Activated CD8-positive, alpha-beta memory T cell treated with anti-CD3 and anti-CD28 coated beads, Interleukin-2, amount 10 ng/mL, durations not matched to agents 7 days and 5 days (primary cell): ENCODE results near the gene OTOP2. TPM values are rescaled to one million over a fixed set of nuclear protein-coding genes. Genes with fewer than 3 reads are reported as not detected.

ENCODE experiments used
- ATAC-seq: fragments of 150-1000 bp; cut with Tn5 transposase; one replicate; pipeline ENCODE4 v1.10.0; 2021; ENCODE audit warnings: moderate library complexity
- CTCF ChIA-PET: fragments of 350-600 bp; sonication (Branson Sonifier 250); formaldehyde crosslinking; loops from one replicate; lab custom pipeline; 2021; ENCODE audit warnings: antibody characterized with exemption; lab: Charles Lee
- DNase-seq: peaks from one replicate; pipeline ENCODE4 v3.0.0-alpha.2; 2020
- H3K27ac Mint-ChIP-seq: one replicate; pipeline ENCODE4 v1.8.0; 2021; ENCODE audit warnings: mild to moderate bottlenecking, mixed read lengths
- H3K27me3 Mint-ChIP-seq: one replicate; pipeline ENCODE4 v1.8.0; 2021; ENCODE audit warnings: mixed read lengths
- H3K36me3 Mint-ChIP-seq: one replicate; pipeline ENCODE4 v1.8.0; 2021; ENCODE audit warnings: mild to moderate bottlenecking, mixed read lengths
- H3K4me1 Mint-ChIP-seq: one replicate; pipeline ENCODE4 v1.8.0; 2021; ENCODE audit warnings: mixed read lengths
- H3K4me3 Mint-ChIP-seq: one replicate; pipeline ENCODE4 v1.8.0; 2021; ENCODE audit warnings: mild to moderate bottlenecking, moderate library complexity, mixed read lengths
- H3K9me3 Mint-ChIP-seq: one replicate; pipeline ENCODE4 v1.8.0; 2022; ENCODE audit warnings: low read depth, mixed read lengths
- total RNA-seq, 2 experiments: library from RNA; stranded (reverse); gene quantifications; one replicate each; pipeline ENCODE4 v1.2.3, GENCODE V29; 2021

Gene OTOP2
- total RNA-seq, 2 experiments from 2014 or later = not detected

GRCh38 chr17:74954665-74955421 lies 30.8 kb downstream of the OTOP2 start:
- ATAC-seq (no peak), DNase-seq (no peak)
- H3K27ac Mint-ChIP-seq = no peak overlapping the region
- H3K27me3 Mint-ChIP-seq = no peaks in the 10 kb centered on the region
- H3K9me3 Mint-ChIP-seq = no peaks in the 10 kb centered on the region
- H3K4me3 Mint-ChIP-seq = no peak overlapping the region
- no peaks in the 10 kb centered on the region for H3K4me1 Mint-ChIP-seq
- CTCF ChIA-PET = no interaction called here
- no peaks in the 10 kb centered on the region for H3K36me3 Mint-ChIP-seq

DNA sequence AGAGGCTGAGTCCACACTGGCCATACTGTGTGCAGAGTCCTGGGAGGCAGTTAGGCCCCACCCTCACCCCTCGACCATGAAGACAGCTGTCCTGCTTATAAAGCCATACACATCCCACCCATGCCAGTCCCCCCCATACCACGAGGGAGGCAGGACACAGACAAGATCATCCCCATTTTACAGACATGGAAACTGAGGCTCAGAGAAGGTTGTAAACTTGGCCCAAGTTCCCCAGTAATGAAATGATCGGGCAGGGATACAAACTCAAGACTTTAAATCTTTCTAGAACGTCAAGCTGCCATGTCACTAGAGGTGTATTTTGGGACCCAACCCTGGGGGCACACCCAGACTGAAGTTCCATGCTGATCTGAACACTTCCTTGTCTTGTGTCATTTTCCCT lies 32.0 kb downstream of the OTOP2 start:
- DNase-seq (no peak), ATAC-seq (no peak)
- H3K27me3 Mint-ChIP-seq = no peaks in the 10 kb centered on the region
- H3K27ac Mint-ChIP-seq = no peak overlapping the region
- no peaks in the 10 kb centered on the region for H3K36me3 Mint-ChIP-seq
- peaks cover 3% of the 10 kb centered on the region for H3K4me1 Mint-ChIP-seq
- CTCF ChIA-PET = interaction anchor here (0.6 to 6.8 kb wide), 7 partner anchors 18 to 456 kb away, joined by 3 to 116 read pairs (median 4); partner anchors contain the start of genes FDXR, OTOP2 and USH1G
- H3K4me3 Mint-ChIP-seq = no peak overlapping the region
- no peaks in the 10 kb centered on the region for H3K9me3 Mint-ChIP-seq

DNA sequence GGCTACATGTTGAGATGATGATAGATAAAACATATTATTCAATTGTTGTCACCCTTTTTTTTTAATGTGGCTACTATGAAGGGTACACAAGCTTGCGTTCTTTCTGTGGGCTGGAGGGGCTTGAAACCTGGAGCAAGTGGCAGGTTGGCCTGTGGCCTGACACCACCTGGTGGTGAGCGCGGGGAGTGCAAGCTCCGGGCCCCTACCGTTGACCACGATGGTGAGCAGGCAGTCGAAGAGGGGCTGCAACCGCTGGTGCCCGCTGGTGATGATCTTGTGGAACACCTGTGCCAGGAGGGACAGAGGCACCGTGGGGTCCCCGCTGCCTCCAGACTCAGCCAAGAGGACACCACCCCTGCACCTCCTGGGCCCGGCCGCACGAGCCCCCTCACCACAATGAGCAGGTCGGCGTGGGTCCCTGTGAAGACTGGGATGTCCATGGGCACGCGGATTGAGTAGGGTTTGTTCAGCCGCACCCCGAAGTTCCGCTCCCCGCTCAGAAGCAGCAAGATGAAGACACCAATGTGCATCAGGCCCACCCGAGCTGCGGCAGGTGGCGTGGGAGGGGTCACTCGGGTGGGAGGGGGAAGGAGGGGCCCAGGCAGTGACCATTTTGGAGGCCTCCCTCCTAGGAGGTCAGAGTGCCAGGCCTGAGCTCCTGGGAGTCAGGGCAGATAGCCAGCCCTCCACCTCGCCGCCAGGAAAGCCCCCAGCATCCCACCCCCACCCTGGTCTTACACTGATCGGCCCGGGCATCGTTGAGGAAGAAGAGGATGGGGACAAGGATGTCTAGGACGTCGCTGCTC lies 34.1 kb downstream of the OTOP2 start:
- H3K4me3 Mint-ChIP-seq = no peak overlapping the region
- peaks cover 7% of the 10 kb centered on the region for H3K4me1 Mint-ChIP-seq
- no peaks in the 10 kb centered on the region for H3K36me3 Mint-ChIP-seq
- DNase-seq (peak; percentile 82), ATAC-seq (peak; percentile 56)
- CTCF ChIA-PET = interaction anchor here (0.6 to 6.8 kb wide), 32 partner anchors 9 to 454 kb away, joined by 3 to 116 read pairs (median 5); partner anchors contain the start of genes CDR2L, FDXR, HID1 and MRPL58
- H3K27ac Mint-ChIP-seq = no peak overlapping the region
- no peaks in the 10 kb centered on the region for H3K27me3 Mint-ChIP-seq
- no peaks in the 10 kb centered on the region for H3K9me3 Mint-ChIP-seq

- Mint-ChIP-seq H3K27ac (no peak overlapping the region), H3K9me3 (no peaks in the 10 kb centered on the region), H3K4me1 (peaks cover 7% of the 10 kb centered on the region), H3K36me3 (no peaks in the 10 kb centered on the region), H3K27me3 (no peaks in the 10 kb centered on the region), H3K4me3 (no peak overlapping the region)
- DNase-seq (no peak), ATAC-seq (no peak)
- CTCF ChIA-PET = interaction anchor here (0.9 to 6.8 kb wide), 39 partner anchors 10 to 452 kb away, joined by 3 to 129 read pairs (median 11); partner anchors contain the start of genes ARMC7, CDR2L, HID1 and MRPL58
Observed at GRCh38 chr17:74959826-74960515, 35.9 kb downstream of the OTOP2 start.

DNA sequence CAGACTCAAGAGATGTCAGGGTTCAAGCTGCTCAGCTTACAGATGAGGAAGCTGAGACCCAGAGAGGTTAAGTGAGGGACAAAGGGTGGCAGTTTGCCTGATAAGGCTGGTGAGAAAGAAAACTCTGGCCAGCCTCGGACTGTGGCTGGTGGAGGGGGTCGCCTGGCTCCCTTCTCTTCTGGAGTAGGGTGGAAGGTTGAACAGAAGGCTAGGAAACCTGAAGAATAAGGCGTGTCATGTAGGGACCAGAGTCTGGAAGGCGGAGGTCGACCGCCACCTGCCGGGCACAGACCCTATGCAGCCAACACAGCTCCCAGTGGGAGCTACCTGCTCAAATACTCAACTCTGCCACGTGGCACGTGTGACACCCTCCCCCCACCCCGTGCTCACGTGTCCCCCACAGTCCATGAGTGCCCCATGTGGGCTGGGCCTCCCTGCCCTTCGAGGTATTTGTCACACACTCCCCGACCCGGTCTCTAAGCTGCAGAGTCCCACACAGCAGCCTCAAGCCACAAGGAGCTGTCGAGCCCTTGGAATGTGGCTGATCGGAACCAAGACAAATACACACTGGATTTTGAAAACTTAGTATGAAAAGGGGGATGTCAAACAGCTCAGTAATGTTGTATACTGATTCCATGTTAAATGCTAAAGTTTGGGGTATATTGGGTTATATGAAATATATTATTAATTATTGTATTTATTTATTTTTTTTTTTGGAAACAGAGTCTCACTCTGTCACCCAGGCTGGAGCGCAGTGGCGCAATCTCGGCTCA lies 36.7 kb downstream of the OTOP2 start:
- H3K9me3 Mint-ChIP-seq = no peaks in the 10 kb centered on the region
- H3K36me3 Mint-ChIP-seq = no peaks in the 10 kb centered on the region
- no peak overlapping the region for H3K4me3 Mint-ChIP-seq
- H3K27ac Mint-ChIP-seq = no peak overlapping the region
- H3K27me3 Mint-ChIP-seq = no peaks in the 10 kb centered on the region
- CTCF ChIA-PET = interaction anchor here (0.8 to 6.8 kb wide), 54 partner anchors 11 to 451 kb away, joined by 3 to 129 read pairs (median 6); partner anchors contain the start of genes ARMC7, CDR2L, HID1 and MRPL58
- DNase-seq (peak; percentile 74), ATAC-seq (peak; percentile 58)
- peaks cover 7% of the 10 kb centered on the region for H3K4me1 Mint-ChIP-seq

DNA sequence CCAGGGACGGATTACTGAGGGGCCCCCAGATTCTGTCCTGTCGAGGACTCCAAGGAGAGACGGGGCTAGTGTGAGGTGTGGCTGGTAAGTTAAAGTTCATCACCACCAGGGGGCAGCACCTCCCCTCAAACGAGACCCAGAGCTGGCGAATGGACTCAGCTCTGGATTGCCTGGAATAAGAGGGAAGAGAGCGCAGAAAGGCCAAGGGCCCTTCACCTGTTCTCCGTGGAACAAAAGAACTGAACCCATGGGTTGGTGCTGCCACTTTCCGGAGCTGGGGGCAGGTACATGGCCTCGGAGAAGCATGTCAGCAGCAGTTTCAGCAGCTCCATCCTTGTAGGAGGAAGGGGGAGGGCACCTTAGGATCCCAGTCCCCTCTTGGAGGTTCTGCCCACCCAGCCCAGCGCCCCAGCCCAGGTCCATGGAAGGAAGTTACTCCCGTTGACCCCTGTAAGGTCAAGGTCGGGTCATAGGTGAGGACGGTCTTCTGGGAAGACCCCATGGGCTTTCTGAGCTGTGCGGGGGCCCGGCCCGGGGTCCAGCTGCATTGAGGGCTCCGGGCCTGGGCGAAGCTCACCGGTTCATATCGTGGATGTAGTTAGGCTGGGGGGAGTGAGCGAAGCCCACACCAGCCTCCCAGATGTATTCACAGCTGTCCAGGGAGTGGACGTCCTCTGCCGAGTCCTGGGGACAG lies 37.7 kb downstream of the OTOP2 start:
- CTCF ChIA-PET = interaction anchor here (0.6 to 6.8 kb wide), 63 partner anchors 9 to 517 kb away, joined by 3 to 129 read pairs (median 5); partner anchors contain the start of genes ARMC7, CDR2L, GRB2 and HID1
- no peaks in the 10 kb centered on the region for H3K36me3 Mint-ChIP-seq
- peaks cover 7% of the 10 kb centered on the region for H3K4me1 Mint-ChIP-seq
- peak; percentile 82 for ATAC-seq
- H3K27ac Mint-ChIP-seq = no peak overlapping the region
- H3K27me3 Mint-ChIP-seq = no peaks in the 10 kb centered on the region
- no peaks in the 10 kb centered on the region for H3K9me3 Mint-ChIP-seq
- H3K4me3 Mint-ChIP-seq = no peak overlapping the region
- DNase-seq = peak; percentile 87

DNA sequence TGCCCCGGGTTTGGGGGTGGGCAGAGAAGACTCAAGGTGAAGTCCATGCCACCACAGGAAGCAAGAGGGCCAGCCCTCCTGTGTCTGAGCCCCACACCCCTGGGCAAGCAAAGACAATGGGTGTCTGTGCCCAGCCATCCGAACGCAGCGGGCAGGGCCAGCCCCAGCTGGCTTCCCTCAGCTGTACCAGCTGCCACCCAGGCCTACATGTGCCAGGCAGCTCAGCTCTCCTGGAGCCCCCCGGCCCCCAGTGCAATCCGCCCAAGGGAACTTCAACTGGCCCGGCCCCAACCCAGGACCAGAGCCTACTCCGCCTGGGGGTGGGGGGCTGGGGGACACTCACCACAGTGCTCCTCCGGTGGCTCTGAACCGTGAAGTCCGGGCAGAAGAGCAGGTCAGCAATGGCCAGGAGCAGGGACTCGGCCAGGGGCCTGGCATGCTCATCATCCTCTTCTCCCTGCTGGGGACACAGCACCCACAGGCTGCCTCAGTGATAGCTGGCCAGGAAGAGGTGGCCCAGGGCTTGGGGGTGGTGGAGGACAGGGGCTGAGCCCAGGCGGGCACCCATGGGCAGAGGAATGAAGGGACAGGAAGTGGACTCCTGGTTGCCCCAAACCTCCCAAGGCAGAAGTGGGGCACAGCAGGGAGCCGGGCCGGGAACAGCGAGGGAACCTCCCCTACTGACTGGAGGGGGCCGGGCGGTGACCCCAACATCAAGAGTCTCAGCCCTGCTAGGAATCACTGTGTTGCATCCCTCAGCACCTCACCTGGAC lies 38.7 kb downstream of the OTOP2 start:
- Mint-ChIP-seq H3K27ac (no peak overlapping the region), H3K27me3 (no peaks in the 10 kb centered on the region), H3K9me3 (no peaks in the 10 kb centered on the region), H3K36me3 (no peaks in the 10 kb centered on the region), H3K4me1 (peaks cover 7% of the 10 kb centered on the region), H3K4me3 (no peak overlapping the region)
- no peak for DNase-seq
- CTCF ChIA-PET = interaction anchor here (0.9 to 6.8 kb wide), 34 partner anchors 10 to 449 kb away, joined by 3 to 129 read pairs (median 10); partner anchors contain the start of genes ARMC7, CDR2L, GRB2 and HID1
- ATAC-seq = no peak

- no peak for ATAC-seq
- Mint-ChIP-seq H3K36me3 (no peaks in the 10 kb centered on the region), H3K9me3 (no peaks in the 10 kb centered on the region), H3K4me1 (peaks cover 7% of the 10 kb centered on the region), H3K27me3 (no peaks in the 10 kb centered on the region), H3K4me3 (no peak overlapping the region), H3K27ac (no peak overlapping the region)
- DNase-seq = no peak
- CTCF ChIA-PET = interaction anchor here (1.1 to 4.8 kb wide), 6 partner anchors 9 to 151 kb away, joined by 3 to 129 read pairs (median 4); partner anchors contain the start of genes HID1, MRPL58 and SLC16A5
Observed at GRCh38 chr17:74963656-74964055, 39.6 kb downstream of the OTOP2 start.

GRCh38 chr17:74964246-74964761 lies 40.2 kb downstream of the OTOP2 start:
- H3K27ac Mint-ChIP-seq = no peak overlapping the region
- no peak overlapping the region for H3K4me3 Mint-ChIP-seq
- H3K36me3 Mint-ChIP-seq = no peaks in the 10 kb centered on the region
- H3K27me3 Mint-ChIP-seq = no peaks in the 10 kb centered on the region
- ATAC-seq (no peak), DNase-seq (no peak)
- H3K9me3 Mint-ChIP-seq = no peaks in the 10 kb centered on the region
- CTCF ChIA-PET = interaction anchor here (1.1 to 4.8 kb wide), 5 partner anchors 8 to 150 kb away, joined by 3 to 129 read pairs (median 4); partner anchors contain the start of genes HID1 and MRPL58
- peaks cover 7% of the 10 kb centered on the region for H3K4me1 Mint-ChIP-seq

- H3K4me3 Mint-ChIP-seq = no peak overlapping the region
- H3K27ac Mint-ChIP-seq = peak overlapping the region; percentile 1
- no peaks in the 10 kb centered on the region for H3K9me3 Mint-ChIP-seq
- CTCF ChIA-PET = no interaction called here
- DNase-seq = no peak
- ATAC-seq = no peak
- H3K27me3 Mint-ChIP-seq = no peaks in the 10 kb centered on the region
- no peaks in the 10 kb centered on the region for H3K36me3 Mint-ChIP-seq
- H3K4me1 Mint-ChIP-seq = peaks cover 7% of the 10 kb centered on the region
Observed at GRCh38 chr17:74964988-74965622, 41.0 kb downstream of the OTOP2 start.
